Activated CD8-positive, alpha-beta memory T cell treated with anti-CD3 and anti-CD28 coated beads for 4 hours (primary cell): ENCODE data around the gene TBC1D5.
"Not testable (repeated sequence)": the region's sequence is repeated elsewhere in the genome, so short reads cannot be mapped to it uniquely, and the experiment has no call there.

Source experiments
- DNase-seq, 2 donors: peaks; one replicate each; pipeline ENCODE4 v3.0.0-alpha.2; 2020; ENCODE audit warnings: low read depth in 2 of 2

Gene TBC1D5

GRCh38 chr3:17546500-17547255, 195.8 kb downstream of the TBC1D5 start:
- DNase-seq, result no peak

- DNase-seq, result no peak
Measured at GRCh38 chr3:17544632-17545031, 197.8 kb downstream of the TBC1D5 start.

- no peak for DNase-seq
Measured at GRCh38 chr3:17542591-17542990, 199.8 kb downstream of the TBC1D5 start.

GRCh38 chr3:17539436-17539835, 203.0 kb downstream of the TBC1D5 start:
- DNase-seq, result no peak

- no peak for DNase-seq
Measured at GRCh38 chr3:17535274-17535673, 207.2 kb downstream of the TBC1D5 start.

- DNase-seq, result not testable (repeated sequence)
Measured at GRCh38 chr3:17532446-17532845, 210.0 kb downstream of the TBC1D5 start.

- no peak for DNase-seq
Measured at GRCh38 chr3:17529677-17530076, 212.8 kb downstream of the TBC1D5 start.

- DNase-seq, result no peak
Measured at GRCh38 chr3:17518189-17519059, 224.0 kb downstream of the TBC1D5 start.

- DNase-seq, result no peak
Measured at GRCh38 chr3:17515445-17516234, 226.8 kb downstream of the TBC1D5 start.

GRCh38 chr3:17514597-17514996, 227.8 kb downstream of the TBC1D5 start:
- DNase-seq, result no peak

GRCh38 chr3:17510265-17510664, 232.2 kb downstream of the TBC1D5 start:
- DNase-seq, result no peak

- no peak for DNase-seq
Measured at GRCh38 chr3:17508180-17508752, 234.2 kb downstream of the TBC1D5 start.

- no peak for DNase-seq
Measured at GRCh38 chr3:17507480-17507879, 235.0 kb downstream of the TBC1D5 start.

GRCh38 chr3:17505856-17506255, 236.6 kb downstream of the TBC1D5 start:
- no peak for DNase-seq

- no peak for DNase-seq
Measured at GRCh38 chr3:17501745-17502144, 240.7 kb downstream of the TBC1D5 start.

- no peak for DNase-seq
Measured at GRCh38 chr3:17500618-17501017, 241.8 kb downstream of the TBC1D5 start.

- DNase-seq, result no peak
Measured at GRCh38 chr3:17494117-17494809, 248.2 kb downstream of the TBC1D5 start.

- DNase-seq, result no peak
Measured at GRCh38 chr3:17491601-17492000, 250.8 kb downstream of the TBC1D5 start.

GRCh38 chr3:17491190-17491589, 251.2 kb downstream of the TBC1D5 start:
- DNase-seq, result not testable (repeated sequence)

GRCh38 chr3:17489139-17489538, 253.3 kb downstream of the TBC1D5 start:
- DNase-seq, result no peak

- no peak for DNase-seq
Measured at GRCh38 chr3:17481116-17481515, 261.3 kb downstream of the TBC1D5 start.
